Suppressor macrophage (primary cell): Measurements from ENCODE around the gene KRR1.
"Not testable (repeated sequence)": the region's sequence is repeated elsewhere in the genome, so short reads cannot be mapped to it uniquely, and the experiment has no call there.

Source experiments
- DNase-seq, 4 experiments: peaks; one replicate each; pipeline ENCODE4 v3.0.0-alpha.2; 2020 to 2022

Gene KRR1

GRCh38 chr12:75525263-75525662 is 13.9 kb upstream of the KRR1 start:
- DNase-seq: no peak

- not testable (repeated sequence) for DNase-seq
Measured at GRCh38 chr12:75522124-75522523, 10.7 kb upstream of the KRR1 start.

- DNase-seq: not testable (repeated sequence)
Measured at GRCh38 chr12:75521224-75521623, 9.8 kb upstream of the KRR1 start.

- no peak for DNase-seq
Measured at GRCh38 chr12:75509621-75510020, 1.8 kb downstream of the KRR1 start.

DNA sequence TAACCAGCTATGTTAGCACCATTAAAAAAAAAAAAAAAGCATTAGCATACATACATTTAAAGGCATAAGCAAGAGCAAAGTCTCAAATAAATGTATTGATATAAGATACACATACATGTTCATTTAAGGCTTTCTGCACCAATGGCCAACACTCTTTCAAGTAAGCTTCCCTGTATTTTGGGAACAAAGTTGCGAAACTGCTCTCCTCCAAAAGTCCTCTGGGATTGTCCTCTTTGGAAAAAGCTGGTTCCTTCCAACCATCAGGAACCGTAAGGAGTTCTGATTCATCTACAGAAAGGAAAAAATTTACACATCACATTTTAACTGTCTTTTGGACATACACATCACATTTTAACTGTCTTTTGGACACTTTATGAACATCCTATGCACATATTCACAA is 3.2 kb downstream of the KRR1 start:
- no peak for DNase-seq

- peak in 1 of 4 experiments; percentile 24 for DNase-seq
Measured at GRCh38 chr12:75507086-75507485, 4.3 kb downstream of the KRR1 start.

GRCh38 chr12:75505706-75506312 is 5.6 kb downstream of the KRR1 start:
- DNase-seq: peak in 2 of 4 experiments; percentile 48 to 59

- no peak for DNase-seq
Measured at GRCh38 chr12:75503866-75504265, 7.5 kb downstream of the KRR1 start.

- no peak for DNase-seq
Measured at GRCh38 chr12:75503459-75503858, 8.0 kb downstream of the KRR1 start.

DNA sequence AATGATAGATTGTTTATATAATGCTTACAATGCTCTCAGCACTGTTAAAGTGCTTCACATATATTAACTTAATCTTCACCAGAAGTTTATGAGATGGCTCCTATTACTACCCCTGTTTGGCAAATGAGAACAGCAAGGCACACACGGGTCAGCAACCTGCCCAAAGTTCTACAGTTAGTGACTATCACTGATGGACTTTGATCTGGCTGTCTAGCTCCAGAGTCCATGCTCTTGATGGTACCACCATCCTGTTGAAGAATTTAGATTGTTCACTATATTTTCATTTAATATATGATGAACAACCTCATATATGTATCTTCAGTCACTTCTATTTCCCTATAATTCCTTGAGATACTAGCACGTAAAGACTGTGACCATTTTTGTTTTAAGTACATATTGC is 20.2 kb downstream of the KRR1 start:
- no peak for DNase-seq

- no peak for DNase-seq
Measured at GRCh38 chr12:75489613-75490210, 21.7 kb downstream of the KRR1 start.

DNA sequence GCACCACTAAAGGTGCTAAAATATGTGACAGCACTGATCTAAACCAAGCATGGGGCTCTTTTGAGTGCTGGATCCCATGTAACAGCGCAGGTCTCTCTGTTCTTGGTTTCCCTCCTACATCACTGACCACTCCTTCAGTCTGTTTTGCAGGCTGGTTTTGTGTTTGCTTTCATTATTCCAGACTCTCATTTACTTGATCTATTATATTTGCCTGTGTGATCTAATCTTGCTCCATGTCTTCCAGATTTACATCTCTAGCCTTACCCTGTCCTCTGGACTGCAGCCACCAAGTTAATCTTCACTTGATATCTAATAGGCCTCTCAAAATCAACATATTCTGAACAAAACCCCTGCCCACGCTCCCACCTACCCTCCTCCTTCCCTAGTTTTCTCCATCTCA is 22.2 kb downstream of the KRR1 start:
- DNase-seq: no peak

- DNase-seq: peak; percentile 64 to 76 (median 74)
Measured at GRCh38 chr12:75488553-75488952, 22.9 kb downstream of the KRR1 start.

DNA sequence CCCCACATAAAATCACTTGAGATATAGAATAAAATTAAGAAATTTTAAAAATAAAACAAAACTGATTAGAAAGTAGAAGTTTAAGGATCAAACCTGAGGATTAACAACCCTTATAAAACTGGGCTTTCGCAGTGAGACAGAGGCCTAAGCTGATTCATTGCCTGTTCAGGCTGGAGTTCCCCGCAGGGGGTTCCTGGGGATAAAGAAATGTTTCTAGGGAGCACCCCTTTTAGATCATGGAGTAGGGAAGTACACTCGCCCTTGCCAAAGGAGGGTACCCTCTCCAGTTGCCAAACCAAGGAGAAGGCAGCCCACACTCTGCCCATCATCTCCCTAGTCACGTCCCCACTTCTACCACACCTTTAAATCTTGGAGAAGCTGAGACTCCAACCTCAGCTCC is 24.1 kb downstream of the KRR1 start:
- DNase-seq: no peak

GRCh38 chr12:75484450-75484849 is 27.0 kb downstream of the KRR1 start:
- not testable (repeated sequence) for DNase-seq

GRCh38 chr12:75483431-75483830 is 28.0 kb downstream of the KRR1 start:
- peak; percentile 24 to 71 (median 59) for DNase-seq

- DNase-seq: peak in 1 of 4 experiments; percentile 13
Measured at GRCh38 chr12:75482646-75483045, 28.8 kb downstream of the KRR1 start.

GRCh38 chr12:75481774-75482173 is 29.6 kb downstream of the KRR1 start:
- DNase-seq: peak; percentile 36 to 70 (median 58)

GRCh38 chr12:75481013-75481705 is 30.2 kb downstream of the KRR1 start:
- peak; percentile 47 to 83 (median 68) for DNase-seq

- peak; percentile 90 to 96 (median 93) for DNase-seq
Measured at GRCh38 chr12:75480469-75480949, 30.9 kb downstream of the KRR1 start, which contains the start of gene GLIPR1. Gene GLIPR1 (plus strand): TSS chr12:75480755. CDS start chr12:75480881, 126 bp downstream.

- DNase-seq: peak in 1 of 4 experiments; percentile 31
Measured at GRCh38 chr12:75479963-75480461, 31.4 kb downstream of the KRR1 start.

DNA sequence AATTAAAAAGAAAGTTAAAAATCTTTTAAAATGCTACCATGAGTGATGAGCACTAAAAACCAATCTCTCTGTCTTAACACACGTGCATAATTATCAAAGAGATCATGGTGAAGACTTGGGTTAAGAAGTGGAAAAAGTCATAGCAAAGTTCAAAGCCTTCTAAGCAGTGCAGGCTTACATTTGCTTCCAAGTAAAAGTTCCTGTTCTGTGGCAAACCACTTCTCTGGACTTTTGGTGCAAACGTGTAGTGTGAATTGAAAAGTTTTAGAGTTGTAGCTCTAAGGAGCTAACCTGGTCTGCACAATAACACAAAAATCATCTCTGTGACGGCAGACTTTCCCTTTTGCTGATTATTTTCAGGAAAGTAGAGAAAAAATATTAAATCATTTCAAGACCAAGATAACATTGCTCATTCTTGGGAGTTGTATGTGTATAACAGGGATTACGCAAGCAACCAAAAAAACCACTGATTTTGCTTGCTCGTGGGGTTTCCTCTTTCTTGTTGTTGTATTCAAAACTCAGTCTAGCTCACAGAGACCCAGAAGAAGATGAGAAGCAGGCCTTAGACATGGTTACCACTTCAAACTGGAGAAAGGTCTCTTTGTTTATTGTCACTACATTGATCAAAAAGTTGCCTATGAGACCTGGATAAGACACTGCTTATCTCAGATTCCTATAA is 33.2 kb downstream of the KRR1 start:
- DNase-seq: peak; percentile 74 to 91 (median 84)

DNA sequence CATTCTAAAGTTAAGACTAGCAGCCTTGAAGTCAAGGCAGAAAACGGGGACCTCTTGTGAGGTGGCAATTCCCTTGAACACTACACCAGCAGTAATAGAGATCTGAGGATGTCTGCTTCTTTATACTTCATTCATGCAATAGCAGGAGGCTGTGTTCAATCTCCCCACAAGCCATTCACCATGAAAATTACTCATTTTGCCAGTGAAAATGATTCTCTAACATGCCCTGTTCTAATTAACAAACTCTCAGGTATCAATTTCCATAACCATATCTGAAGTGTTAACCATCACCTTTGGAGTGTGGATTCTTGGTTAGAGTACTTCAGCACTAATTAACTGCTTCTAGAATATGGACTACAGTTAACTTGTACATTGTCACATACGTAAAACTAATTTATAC is 34.3 kb downstream of the KRR1 start:
- no peak for DNase-seq
